H1 (cell line): ENCODE data around the gene ADAM23. TPM values are rescaled to one million over a fixed set of nuclear protein-coding genes. Genes with fewer than 3 reads are reported as not detected.

Experiments used
- CTCF ChIA-PET: fragments of 300-600 bp; sonication (Branson Sonifier 250); formaldehyde crosslinking; loops from one replicate; lab custom pipeline; 2021; ENCODE audit not compliant: partially characterized antibody; lab: Charles Lee
- POLR2A ChIA-PET: fragments of 300-600 bp; sonication (Branson Sonifier 250); formaldehyde crosslinking; loops from one replicate; lab custom pipeline; 2021; ENCODE audit warnings: inconsistent platforms; ENCODE audit not compliant: partially characterized antibody; lab: Charles Lee
- DNase-seq, 2 experiments: peaks; one replicate each; pipeline versions ENCODE4 v3.0.0 to v3.0.0-alpha.2; 2010 to 2022; ENCODE audit warnings: low spot score in 2 of 2, low read depth in 1 of 2, mixed read lengths in 1 of 2
- FAIRE-seq: peaks from 2 replicates; lab custom pipeline; 2011; peaks lifted over from hg19 to GRCh38; lab: Jason Lieb, UNC
- H2AFZ ChIP-seq: 2 replicates; pipeline ENCODE4 v1.8.1; 2012; ENCODE audit warnings: low read length, inconsistent platforms
- H2AK5ac ChIP-seq: 2 replicates; pipeline ENCODE4 v1.6.1; 2013; ENCODE audit warnings: low read depth, low read length
- H2BK120ac ChIP-seq: replicated peaks from 2 replicates; pipeline ENCODE3; 2013; ENCODE audit warnings: low read depth, low read length, inconsistent platforms
- H2BK12ac ChIP-seq: 2 replicates; pipeline ENCODE4 v1.6.1; 2013; ENCODE audit warnings: low read depth, low read length
- H2BK15ac ChIP-seq: 2 replicates; pipeline ENCODE4 v1.6.1; 2013; ENCODE audit warnings: low read length
- H2BK20ac ChIP-seq: 2 replicates; pipeline ENCODE4 v1.6.1; 2013; ENCODE audit warnings: low read length
- H2BK5ac ChIP-seq: 2 replicates; pipeline ENCODE4 v1.6.1; 2013; ENCODE audit warnings: low read depth, low read length
- H3K14ac ChIP-seq: 2 replicates; pipeline ENCODE4 v1.6.1; 2013; ENCODE audit warnings: inconsistent platforms; ENCODE audit not compliant: insufficient read length
- H3K18ac ChIP-seq: 2 replicates; pipeline ENCODE4 v1.6.1; 2013; ENCODE audit warnings: low read length; ENCODE audit errors: extremely low read depth
- H3K23ac ChIP-seq: 2 replicates; pipeline ENCODE4 v1.6.1; 2013; ENCODE audit warnings: inconsistent platforms; ENCODE audit not compliant: insufficient read length
- H3K23me2 ChIP-seq: 2 replicates; pipeline ENCODE4 v1.6.1; 2013; ENCODE audit warnings: low read depth, low read length
- H3K27ac ChIP-seq: 2 replicates; pipeline ENCODE4 v1.6.1; 2011; ENCODE audit warnings: low read depth, low read length, inconsistent platforms
- H3K27me3 ChIP-seq, 4 experiments: replicated peaks in 1 of 4; 1 replicate in 1 of 4; 2 replicates in 3 of 4; pipeline versions ENCODE4 v1.6.1 to v1.8.1; 2011 to 2013; ENCODE audit warnings: low read length in 3 of 4, mild to moderate bottlenecking in 3 of 4, inconsistent platforms in 2 of 4, mixed read lengths in 2 of 4, moderate library complexity in 1 of 4; ENCODE audit not compliant: control insufficient read depth in 3 of 4, insufficient read depth in 3 of 4; ENCODE audit errors: extremely low read depth in 1 of 4
- H3K36me3 ChIP-seq, 4 experiments: 2 replicates each; pipeline versions ENCODE4 v1.6.1 to v1.8.1; 2011 to 2013; ENCODE audit warnings: mild to moderate bottlenecking in 4 of 4, low read length in 3 of 4, moderate library complexity in 2 of 4, control low read depth in 1 of 4, inconsistent platforms in 1 of 4; ENCODE audit not compliant: insufficient read depth in 4 of 4, control insufficient read depth in 2 of 4
- H3K4ac ChIP-seq: replicated peaks from 2 replicates; pipeline ENCODE3; 2013; ENCODE audit warnings: low read length, low read depth, mixed read lengths, inconsistent platforms; ENCODE audit not compliant: insufficient read length
- H3K4me1 ChIP-seq, 4 experiments: replicated peaks in 1 of 4; 1 replicate in 1 of 4; 2 replicates in 3 of 4; pipeline versions ENCODE4 v1.6.1 to v1.8.1; 2011 to 2013; ENCODE audit warnings: low read length in 3 of 4, inconsistent platforms in 2 of 4, mixed read lengths in 1 of 4; ENCODE audit not compliant: insufficient read depth in 4 of 4, control insufficient read depth in 3 of 4
- H3K4me2 ChIP-seq, 2 experiments: 2 replicates each; pipeline versions ENCODE4 v1.6.1 to v1.8.1; 2011 to 2013; ENCODE audit warnings: low read depth in 2 of 2, low read length in 2 of 2, control low read depth in 1 of 2, inconsistent platforms in 1 of 2, mild to moderate bottlenecking in 1 of 2; ENCODE audit not compliant: insufficient read depth in 1 of 2
- H3K4me3 ChIP-seq, 4 experiments: fragments of 200-600, 300-600 bp in 1 of 4; sonication (generic), shearing (Covaris generic), sonication (Bioruptor Twin) in 1 of 4; 2 replicates each; pipeline versions ENCODE4 v1.5.1 to v1.8.1; 2011 to 2016; ENCODE audit warnings: low read length in 4 of 4, low read depth in 3 of 4, control low read depth in 2 of 4, inconsistent platforms in 2 of 4, mild to moderate bottlenecking in 2 of 4, mixed read lengths in 1 of 4, moderate library complexity in 1 of 4; ENCODE audit not compliant: insufficient read depth in 2 of 4; ENCODE audit errors: extremely low read depth in 1 of 4
- H3K56ac ChIP-seq: replicated peaks from 2 replicates; pipeline ENCODE3; 2013; ENCODE audit warnings: low read depth, mild to moderate bottlenecking, mixed read lengths, low read length, inconsistent platforms; ENCODE audit not compliant: insufficient read length
- H3K79me1 ChIP-seq: 2 replicates; pipeline ENCODE4 v1.6.1; 2013; ENCODE audit warnings: low read depth, low read length, control low read depth
- H3K79me2 ChIP-seq, 2 experiments: 2 replicates each; pipeline versions ENCODE4 v1.6.1 to v1.8.1; 2012 to 2013; ENCODE audit warnings: low read length in 2 of 2, mild to moderate bottlenecking in 2 of 2, inconsistent platforms in 1 of 2; ENCODE audit not compliant: insufficient read depth in 2 of 2, control insufficient read depth in 1 of 2
- H3K9ac ChIP-seq, 4 experiments: replicated peaks in 1 of 4; 1 replicate in 1 of 4; 2 replicates in 3 of 4; pipeline versions ENCODE4 v1.6.1 to v1.8.1; 2011 to 2013; ENCODE audit warnings: low read depth in 3 of 4, low read length in 3 of 4, control low read depth in 2 of 4, mild to moderate bottlenecking in 2 of 4, moderate library complexity in 2 of 4, inconsistent platforms in 1 of 4; ENCODE audit errors: extremely low read depth in 1 of 4
- H3K9me3 ChIP-seq, 2 experiments: 2 replicates each; pipeline versions ENCODE4 v1.6.1 to v1.8.1; 2012 to 2013; ENCODE audit warnings: mild to moderate bottlenecking in 2 of 2, moderate library complexity in 2 of 2, control low read depth in 1 of 2, inconsistent platforms in 1 of 2, low read depth in 1 of 2, low read length in 1 of 2, mixed read lengths in 1 of 2; ENCODE audit not compliant: insufficient read depth in 2 of 2
- H4K20me1 ChIP-seq, 2 experiments: replicated peaks in 1 of 2; 2 replicates each; pipeline versions ENCODE3 to v1.8.1; 2011 to 2013; ENCODE audit warnings: inconsistent platforms in 2 of 2, low read length in 2 of 2, mild to moderate bottlenecking in 1 of 2; ENCODE audit not compliant: insufficient read depth in 2 of 2, control insufficient read depth in 1 of 2
- H4K5ac ChIP-seq: 2 replicates; pipeline ENCODE4 v1.6.1; 2013; ENCODE audit warnings: low read length, low read depth, mixed read lengths, inconsistent platforms; ENCODE audit not compliant: insufficient read length
- H4K8ac ChIP-seq: 2 replicates; pipeline ENCODE4 v1.8.0; 2013; ENCODE audit warnings: mild to moderate bottlenecking, moderate library complexity, low read length, inconsistent platforms; ENCODE audit not compliant: insufficient read depth; ENCODE audit errors: extremely low read depth
- H4K91ac ChIP-seq: replicated peaks from 2 replicates; pipeline ENCODE3; 2013; ENCODE audit warnings: low read length, mixed read lengths, inconsistent platforms; ENCODE audit not compliant: insufficient read length
- CBX5 ChIP-seq: fragments of 300-800, 300-1000 bp; sonication (generic); IDR thresholded peaks from 2 replicates; pipeline ENCODE4 v1.7.1; 2016; ENCODE audit warnings: antibody characterized with exemption, low read length, low read depth
- CREB1 ChIP-seq: IDR thresholded peaks from 2 replicates; pipeline ENCODE4 v1.6.1; 2012; ENCODE audit warnings: inconsistent platforms
- EP300 ChIP-seq, 2 experiments: IDR thresholded peaks; 1 replicate in 1 of 2; 2 replicates in 1 of 2; pipeline ENCODE4 v1.6.1; 2011 to 2012; ENCODE audit warnings: low read depth in 2 of 2, low read length in 2 of 2, mild to moderate bottlenecking in 2 of 2, borderline replicate concordance in 1 of 2, inconsistent platforms in 1 of 2, moderate library complexity in 1 of 2
- YY1 ChIP-seq: IDR thresholded peaks from 2 replicates; pipeline ENCODE4 v1.6.1; 2011; ENCODE audit warnings: low read depth, mild to moderate bottlenecking, low read length
- WGBS, 2 experiments: shearing (Covaris generic) in 1 of 2; methylation state at CpG; one replicate each; pipeline versions ENCODE4 v1.1.6 to v1.1.7; 2013 to 2015; ENCODE audit warnings: low lambda C conversion rate in 2 of 2, mixed read lengths in 2 of 2, inconsistent platforms in 1 of 2, low coverage in 1 of 2, missing lambda C conversion rate in 1 of 2; ENCODE audit not compliant: insufficient replicate concordance in 2 of 2, insufficient coverage in 1 of 2, insufficient read length in 1 of 2; ENCODE audit errors: extremely low coverage in 1 of 2, missing lambda C conversion rate in 1 of 2; 5-methylcytosine and 5-hydroxymethylcytosine counted together
- polyA plus RNA-seq, 7 experiments: library from polyadenylated mRNA; depleted of rRNA in 3 of 7; stranded (reverse) in 5 of 7; unstranded in 2 of 7; fragments of >200 nt in 5 of 7; fragments of 200-250 nt in 2 of 7; gene quantifications; 1 replicate in 5 of 7; 2 replicates in 1 of 7; 4 replicates in 1 of 7; pipeline versions ENCODE4 v1.2.1 to v1.2.3, GENCODE V29; 2011 to 2013; ENCODE audit warnings: missing spikeins in 2 of 7, mixed read lengths in 2 of 7
- total RNA-seq: library from RNA; stranded (reverse); fragmentation: NEBNext Ultra II Directional; extraction: Animal tissue kit (Norgen Biotek cat#: 25700); gene quantifications from 2 replicates; pipeline ENCODE4 v1.2.1, GENCODE V29; 2021

ADAM23 gene
- total and polyA plus RNA-seq, 2 of the 8 experiments (the other 6 are each of a cell fraction or from before 2014, with no cell fraction given) = 9.9 to 20.8 TPM

DNA sequence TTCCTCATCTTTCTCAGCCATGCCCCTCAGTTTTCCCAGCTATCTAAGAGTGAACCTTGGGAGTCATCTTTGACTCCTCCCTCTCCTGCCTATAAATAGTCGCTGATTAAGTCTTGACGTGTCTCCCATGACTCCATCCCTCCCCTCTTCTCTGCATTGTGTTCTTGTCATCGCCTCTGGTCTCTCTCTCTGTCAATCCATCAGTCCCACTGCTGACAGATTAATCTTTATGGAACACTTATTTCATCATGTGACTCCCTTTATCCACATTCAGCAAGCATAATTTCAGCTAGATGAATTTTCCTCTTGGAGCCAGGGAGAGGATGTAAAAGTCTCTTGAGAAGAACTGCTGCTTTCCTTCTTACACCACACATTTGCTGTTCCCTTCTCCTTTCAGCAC, 9.4 kb downstream of the ADAM23 start:
- no peak overlapping the region for H4K5ac ChIP-seq
- no peak overlapping the region for H3K18ac ChIP-seq
- H3K14ac ChIP-seq = no peak overlapping the region
- H3K23me2 ChIP-seq = no peaks in the 10 kb centered on the region
- no peak overlapping the region for H3K56ac ChIP-seq
- H3K4me1 ChIP-seq = peaks cover 0 to 1% (median under 1%) of the 10 kb centered on the region in 4 experiments; a peak in 2 of 7 replicates
- no peak overlapping the region for H3K9ac ChIP-seq
- no peak overlapping the region for H3K27ac ChIP-seq
- no peak overlapping the region for H2BK15ac ChIP-seq
- DNase-seq = no peak
- H4K91ac ChIP-seq = no peak overlapping the region
- no peaks in the 10 kb centered on the region for H3K79me2 ChIP-seq
- H3K36me3 ChIP-seq = no peaks in the 10 kb centered on the region; a peak in 1 of 8 replicates
- H3K4ac ChIP-seq = no peak overlapping the region
- H3K4me2 ChIP-seq = no peak overlapping the region
- FAIRE-seq = no peak
- ChIA-PET CTCF (no interaction called here), POLR2A (no interaction called here)
- H2BK20ac ChIP-seq = no peak overlapping the region
- no peak overlapping the region for H2AFZ ChIP-seq
- no peak overlapping the region for H2BK120ac ChIP-seq
- H3K9me3 ChIP-seq = no peaks in the 10 kb centered on the region
- H3K4me3 ChIP-seq = no peak overlapping the region
- no peak overlapping the region for H3K23ac ChIP-seq
- WGBS, 2 experiments = 74% methylated on average over 3 of the region's 3 CpGs; no CpG with 5 or more reads in 1 of the 2 experiments
- TF ChIP-seq EP300 (IDR thresholded peaks at IDR 0.05; ENCODE audit: borderline replicate concordance in 1 of 2, low read depth in 2 of 2, low read length in 2 of 2) = no peak
- TF ChIP-seq YY1 = no peak
- no peak for TF ChIP-seq CREB1
- no peak for TF ChIP-seq CBX5
- peaks cover 0 to 2% of the 10 kb centered on the region in 2 experiments for H4K20me1 ChIP-seq
- no peak overlapping the region for H2BK12ac ChIP-seq
- no peak overlapping the region for H2BK5ac ChIP-seq
- no peaks in the 10 kb centered on the region for H3K79me1 ChIP-seq
- no peak overlapping the region for H4K8ac ChIP-seq
- no peak overlapping the region for H2AK5ac ChIP-seq
- no peaks in the 10 kb centered on the region for H3K27me3 ChIP-seq
